Colon (tissue), 2 donors: ENCODE data around the gene KDM4C.

Source experiments
- FAIRE-seq: peaks from 2 replicates; lab custom pipeline; 2012; peaks lifted over from hg19 to GRCh38; lab: Jason Lieb, UNC
- donor health status: control.
- donor health status: control.

Gene KDM4C

DNA sequence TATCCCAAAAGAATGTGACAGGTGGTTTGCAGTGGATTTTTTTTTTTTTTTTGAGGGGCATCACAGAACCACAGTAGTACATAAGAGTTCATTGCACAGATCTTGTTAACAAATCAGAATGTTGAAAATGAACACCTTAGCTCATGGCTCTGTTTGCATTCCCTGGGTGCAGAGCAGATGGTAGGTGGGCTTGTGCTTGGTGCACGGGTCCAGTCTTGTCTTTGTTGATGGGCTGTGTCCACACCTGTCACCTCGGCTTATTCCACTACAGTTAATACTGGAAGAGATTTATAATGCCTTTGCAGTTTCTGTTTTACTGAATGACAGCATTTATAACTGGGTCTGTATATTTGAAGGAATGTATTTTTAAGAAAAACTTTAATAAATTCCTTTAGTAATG is 146.6 kb downstream of the KDM4C start:
- no peak for FAIRE-seq

- FAIRE-seq: no peak
Observed at GRCh38 chr9:6905850-6906375, 148.1 kb downstream of the KDM4C start.

GRCh38 chr9:6907772-6908381 is 150.1 kb downstream of the KDM4C start:
- no peak for FAIRE-seq

DNA sequence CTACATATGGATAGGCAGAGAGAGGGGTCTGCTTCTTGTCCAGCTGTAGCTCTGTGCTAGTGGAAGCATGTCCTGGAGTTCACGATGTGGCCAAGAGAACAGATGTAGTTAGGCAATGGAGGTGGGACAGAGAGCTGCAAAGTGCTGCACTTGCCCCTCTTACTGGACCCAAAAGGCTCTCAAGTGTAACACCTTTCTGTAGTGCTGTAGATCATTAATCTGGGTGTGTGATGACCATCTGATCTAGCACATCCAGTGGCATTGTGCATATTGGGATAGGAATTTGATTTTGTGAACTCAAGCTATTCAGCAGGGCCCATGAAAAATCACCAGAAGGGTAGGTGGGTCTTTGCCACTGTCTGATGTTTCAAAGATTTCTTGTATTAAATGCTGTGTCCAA is 151.4 kb downstream of the KDM4C start:
- FAIRE-seq: no peak

- FAIRE-seq: no peak
Observed at GRCh38 chr9:6910032-6910431, 152.3 kb downstream of the KDM4C start.

- FAIRE-seq: no peak
Observed at GRCh38 chr9:6910497-6910896, 152.7 kb downstream of the KDM4C start.

DNA sequence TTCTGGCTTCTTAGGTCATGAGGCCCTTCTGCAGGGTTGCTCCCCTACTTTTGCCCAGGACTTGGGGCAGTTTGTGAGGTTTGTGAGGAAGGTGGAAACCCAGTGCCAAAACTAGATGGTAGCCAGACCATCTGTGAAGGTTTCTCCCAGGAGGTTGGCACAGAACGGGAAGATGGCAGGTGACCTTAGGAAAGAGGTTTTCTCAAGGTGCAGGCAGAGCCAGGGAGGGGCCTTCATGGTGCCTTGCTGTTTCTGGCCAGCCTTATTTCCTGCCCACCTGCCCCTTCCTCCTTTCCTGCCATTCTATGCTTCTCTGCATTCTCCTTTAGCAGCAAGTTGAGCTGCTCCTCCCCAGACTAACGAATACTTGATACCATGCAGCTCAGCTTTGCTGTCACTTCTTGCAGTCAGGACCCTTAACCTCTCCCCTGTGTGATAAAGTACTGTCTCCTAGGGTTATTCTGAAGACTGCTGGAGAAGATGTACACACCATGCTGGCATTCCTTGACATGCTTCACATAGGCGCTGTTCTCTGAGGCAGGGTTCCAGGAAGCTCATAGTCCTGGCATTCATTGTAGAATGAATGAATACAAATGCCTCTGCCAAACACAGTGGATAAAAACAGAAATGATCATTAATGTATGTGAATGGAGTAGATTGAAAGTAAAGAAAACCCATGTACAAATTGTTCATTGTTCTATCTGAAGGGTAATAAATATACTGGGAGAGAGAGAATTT is 154.3 kb downstream of the KDM4C start:
- FAIRE-seq: no peak

GRCh38 chr9:6915635-6916034 is 157.9 kb downstream of the KDM4C start:
- FAIRE-seq: no peak

DNA sequence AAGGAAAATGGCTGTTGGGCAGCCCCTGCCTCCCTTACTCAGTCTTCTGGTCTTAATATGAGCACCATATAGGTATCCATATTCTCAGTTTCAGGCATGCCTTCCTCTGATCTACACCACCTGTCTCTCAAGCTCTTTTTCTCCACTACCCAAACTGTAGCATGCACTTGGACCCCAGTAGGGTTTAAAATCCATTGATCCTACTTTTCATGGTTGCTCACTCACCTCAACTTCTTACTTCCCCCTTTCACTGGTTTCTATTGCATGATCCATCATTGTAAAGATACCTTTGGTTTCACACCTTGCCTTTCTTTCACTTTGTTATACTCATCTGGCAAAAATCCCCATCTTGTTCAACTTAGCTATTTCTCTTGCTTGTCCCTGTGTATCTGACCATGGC is 159.4 kb downstream of the KDM4C start:
- no peak for FAIRE-seq

GRCh38 chr9:6920041-6920440 is 162.3 kb downstream of the KDM4C start:
- FAIRE-seq: no peak

GRCh38 chr9:6921315-6921714 is 163.5 kb downstream of the KDM4C start:
- FAIRE-seq: no peak

- FAIRE-seq: no peak
Observed at GRCh38 chr9:6922124-6922676, 164.4 kb downstream of the KDM4C start.

- FAIRE-seq: no peak
Observed at GRCh38 chr9:6922680-6923079, 164.9 kb downstream of the KDM4C start.

DNA sequence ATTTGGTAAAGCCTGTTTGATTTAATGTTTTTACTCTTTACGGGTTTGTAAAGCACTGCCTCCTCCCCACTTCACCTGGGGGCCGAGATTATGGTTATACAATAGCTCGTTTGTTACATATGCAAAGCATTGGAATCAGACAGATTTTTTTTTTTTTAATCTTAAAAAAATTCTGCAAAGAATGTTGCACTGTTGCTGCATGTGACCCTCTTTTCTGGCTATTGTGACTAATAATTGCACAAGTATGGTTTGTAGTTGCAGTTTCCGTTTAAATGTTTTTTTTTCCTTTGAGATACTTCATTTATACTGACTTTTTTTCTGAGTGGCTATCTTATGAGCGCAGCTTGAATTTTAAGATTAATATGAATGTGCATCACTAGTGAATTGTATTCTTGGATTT is 165.3 kb downstream of the KDM4C start:
- FAIRE-seq: no peak

- no peak for FAIRE-seq
Observed at GRCh38 chr9:6924149-6924548, 166.4 kb downstream of the KDM4C start.

- no peak for FAIRE-seq
Observed at GRCh38 chr9:6924988-6925563, 167.3 kb downstream of the KDM4C start.

DNA sequence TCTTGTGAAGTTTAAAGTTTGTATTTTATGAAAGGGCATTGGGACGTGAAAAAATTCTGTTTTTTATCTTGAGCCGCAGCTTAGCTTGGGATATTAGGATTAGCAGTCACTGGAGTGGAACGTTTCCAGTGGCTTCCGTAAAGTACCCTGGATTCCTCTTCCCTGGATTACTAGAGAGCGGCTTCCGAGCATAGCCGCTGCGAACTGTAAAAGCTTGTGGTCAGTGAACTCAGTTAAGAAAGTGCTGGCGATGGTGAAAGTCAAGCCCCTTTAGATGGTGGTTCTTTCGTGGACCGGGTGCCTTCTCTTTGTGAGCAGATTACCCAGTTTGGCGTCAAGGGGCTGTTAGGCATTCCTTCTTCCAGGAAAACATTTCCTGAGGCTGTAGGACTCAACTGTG is 168.1 kb downstream of the KDM4C start:
- no peak for FAIRE-seq

GRCh38 chr9:6926436-6926835 is 168.7 kb downstream of the KDM4C start:
- no peak for FAIRE-seq

GRCh38 chr9:6927838-6928237 is 170.1 kb downstream of the KDM4C start:
- no peak for FAIRE-seq

DNA sequence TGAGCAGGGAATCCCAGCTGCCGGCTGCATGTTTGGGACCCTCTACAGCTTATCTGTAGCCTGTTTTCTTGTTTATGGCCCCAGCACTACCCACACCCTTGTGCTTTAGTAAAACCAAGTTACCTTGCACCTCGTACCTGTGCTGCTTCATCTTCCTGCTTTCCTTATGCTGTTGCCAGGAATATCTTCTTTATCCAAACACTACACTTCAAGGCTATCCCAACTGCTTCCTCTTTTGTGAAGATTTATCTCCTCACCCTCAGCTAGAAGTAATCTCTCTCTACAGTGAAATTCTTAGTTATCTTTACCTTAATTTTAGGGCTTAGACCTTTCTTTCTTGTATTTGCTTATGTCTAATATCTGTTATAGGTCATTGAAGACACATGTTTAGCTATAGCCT is 171.1 kb downstream of the KDM4C start:
- FAIRE-seq: no peak

DNA sequence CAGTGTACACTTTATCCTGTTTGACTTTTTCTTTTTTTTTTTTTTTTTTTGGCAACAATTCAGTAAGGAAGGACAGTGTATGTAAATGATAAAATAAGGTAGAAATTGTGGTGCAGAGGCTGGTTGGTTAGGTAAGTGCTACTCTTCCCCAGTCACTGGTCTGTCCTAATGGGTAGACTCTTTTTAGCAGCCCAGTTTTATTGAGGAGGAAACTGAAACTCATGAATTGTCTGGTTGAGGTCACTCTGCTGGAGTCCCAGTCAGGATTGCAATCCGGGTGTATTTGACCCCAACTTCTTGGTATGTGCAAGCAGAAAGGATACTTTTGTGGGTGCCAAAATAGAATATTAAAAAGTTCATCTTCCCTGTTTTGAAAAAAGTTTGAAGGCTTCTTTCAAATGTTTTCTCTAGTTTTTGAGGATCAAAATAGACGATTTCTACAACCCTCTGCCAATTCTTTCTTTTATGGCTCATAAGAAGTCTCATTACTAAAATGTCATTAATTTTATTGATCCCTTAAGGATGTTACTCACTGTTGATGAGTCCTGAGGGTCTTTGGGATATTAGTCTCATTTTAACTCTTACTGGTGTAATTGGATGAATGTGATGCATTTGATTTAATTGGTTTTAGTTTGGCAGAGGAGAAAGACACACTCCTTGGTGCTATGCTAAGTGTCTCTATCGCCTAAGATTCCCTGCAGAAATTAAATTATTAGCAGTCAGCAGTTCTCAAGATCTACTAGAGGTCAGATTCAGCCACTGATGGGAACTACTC is 171.9 kb downstream of the KDM4C start:
- FAIRE-seq: no peak

DNA sequence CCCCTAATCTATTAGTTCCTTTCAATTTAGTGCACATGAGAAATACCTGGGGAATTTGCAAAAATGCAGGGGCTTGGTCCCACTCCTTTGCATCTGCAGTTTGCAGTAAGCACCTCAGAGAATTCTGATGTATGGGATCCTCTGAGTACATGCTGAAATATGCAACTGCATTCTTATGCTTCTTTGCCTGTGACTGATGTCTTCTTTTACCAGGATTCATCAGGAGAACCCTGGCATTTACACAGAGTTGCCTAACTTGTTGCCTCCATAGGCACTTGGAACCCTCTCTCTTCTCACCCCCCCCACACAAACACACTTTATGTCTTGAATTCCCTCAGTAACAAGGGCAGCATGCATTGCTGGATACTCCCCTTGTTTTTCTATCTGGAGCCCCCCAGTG is 173.1 kb downstream of the KDM4C start:
- FAIRE-seq: no peak
